ENCODE data around the gene PACS1.

DNA sequence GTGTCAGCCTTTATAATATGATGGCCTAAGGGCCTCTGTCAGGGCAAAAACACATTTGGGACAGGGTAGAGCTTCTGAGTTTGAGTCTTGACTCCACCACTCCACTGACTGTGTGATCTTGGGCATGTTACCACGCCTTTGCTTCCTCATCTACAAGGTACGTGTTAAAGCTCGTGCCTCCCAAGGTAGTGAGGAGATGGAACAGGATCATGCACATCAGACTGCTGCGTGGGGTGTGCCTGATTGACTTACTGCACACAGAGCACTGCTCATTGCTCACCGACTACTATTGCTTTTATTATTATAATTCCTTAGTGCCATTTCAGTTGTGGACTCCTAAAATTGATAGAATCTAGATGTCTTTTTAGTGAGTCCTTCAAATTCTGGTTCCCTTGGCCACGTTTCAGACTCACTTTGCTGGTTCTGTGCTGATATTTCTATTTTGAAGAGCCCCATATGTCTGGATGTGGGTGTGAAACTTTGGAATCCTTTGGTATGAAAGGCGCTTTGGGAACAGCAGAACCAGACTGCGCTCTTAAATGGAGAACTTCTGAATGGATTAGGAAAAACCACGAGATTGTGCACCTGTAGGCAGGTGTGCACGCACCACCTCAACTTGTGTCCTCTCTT lies 154.3 kb downstream of the PACS1 start:
- no peak for TF ChIP-seq ELF4 (IDR thresholded peaks at IDR 0.05)
- no peak for TF ChIP-seq BHLHE40 (IDR thresholded peaks at IDR 0.05; ENCODE audit: borderline replicate concordance)
- TF ChIP-seq LEF1 (IDR thresholded peaks at IDR 0.05; ENCODE audit: borderline replicate concordance), result no peak
- TF ChIP-seq ZNF384 (IDR thresholded peaks at IDR 0.05), result no peak
- no peak for TF ChIP-seq HDGF (IDR thresholded peaks at IDR 0.05; ENCODE audit: borderline replicate concordance)
- TF ChIP-seq SP1 (IDR thresholded peaks at IDR 0.05), result no peak
- no peak for TF ChIP-seq NFRKB (IDR thresholded peaks at IDR 0.05)

Measured in HEK293T (cell line).